Measurements from ENCODE around the gene RTBDN.
A peak's percentile ranks its signal among the peaks of the same experiment; 100 is the strongest.

Gene RTBDN

GRCh38 chr19:12792051-12792852 lies 42.1 kb downstream of the RTBDN start:
- peak; percentile 70 to 81 (median 77) for DNase-seq

- peak; percentile 99 to 100 (median 99) for DNase-seq
Measured at GRCh38 chr19:12791345-12792050, 42.9 kb downstream of the RTBDN start, which contains the start of gene JUNB. JUNB (plus strand) TSS chr19:12791486; CDS start chr19:12791772, 286 bp downstream.

- peak in 2 of 3 donors; percentile 33 to 48 for DNase-seq
Measured at GRCh38 chr19:12790628-12791344, 43.6 kb downstream of the RTBDN start.

- DNase-seq, result peak; percentile 99 to 100 (median 100)
Measured at GRCh38 chr19:12789904-12790619, 44.3 kb downstream of the RTBDN start.

- DNase-seq, result no peak
Measured at GRCh38 chr19:12789098-12789903, 45.1 kb downstream of the RTBDN start.

- DNase-seq, result peak; percentile 96 to 99 (median 97)
Measured at GRCh38 chr19:12788682-12789097, 45.7 kb downstream of the RTBDN start.

- no peak for DNase-seq
Measured at GRCh38 chr19:12788042-12788681, 46.2 kb downstream of the RTBDN start.

GRCh38 chr19:12787458-12787857 lies 46.9 kb downstream of the RTBDN start:
- DNase-seq, result no peak

GRCh38 chr19:12786952-12787351 lies 47.4 kb downstream of the RTBDN start:
- DNase-seq, result no peak

- peak; percentile 95 to 97 (median 96) for DNase-seq
Measured at GRCh38 chr19:12786141-12786870, 48.1 kb downstream of the RTBDN start.

- DNase-seq, result peak; percentile 76 to 79 (median 77)
Measured at GRCh38 chr19:12785431-12786031, 48.8 kb downstream of the RTBDN start.

GRCh38 chr19:12784871-12785430 lies 49.4 kb downstream of the RTBDN start:
- DNase-seq, result peak in 1 of 3 donors; percentile 43

- peak in 1 of 3 donors; percentile 19 for DNase-seq
Measured at GRCh38 chr19:12784394-12784870, 49.9 kb downstream of the RTBDN start.

- DNase-seq, result peak in 2 of 3 donors; percentile 58 to 61
Measured at GRCh38 chr19:12783849-12784393, 50.5 kb downstream of the RTBDN start.

GRCh38 chr19:12783291-12783848 lies 51.0 kb downstream of the RTBDN start:
- DNase-seq, result peak in 2 of 3 donors; percentile 29 to 46

- DNase-seq, result peak; percentile 90 to 93 (median 92)
Measured at GRCh38 chr19:12782424-12783290, 51.7 kb downstream of the RTBDN start.

- no peak for DNase-seq
Measured at GRCh38 chr19:12782174-12782423, 52.3 kb downstream of the RTBDN start.

Data from suppressor macrophage treated with lipopolysaccharide for 1 hour (primary cell).